GM12865 (cell line): ENCODE data around the gene PLEKHG3.

Experiments
- DNase-seq: peaks from one replicate; pipeline ENCODE4 v3.0.0; 2010; ENCODE audit warnings: low read depth
- H3K4me3 ChIP-seq: 2 replicates; pipeline ENCODE4 v1.5.1; 2011; ENCODE audit warnings: mild to moderate bottlenecking, low read depth, low read length, control low read depth
- TF ChIP-seq, protein P1 (sequence below): IDR thresholded peaks from 2 replicates; pipeline ENCODE4 v1.5.1; 2011; ENCODE audit warnings: low read length, control low read depth, low read depth, inconsistent platforms; ENCODE audit not compliant: insufficient read depth; ENCODE audit errors: missing control alignments

Gene PLEKHG3

DNA sequence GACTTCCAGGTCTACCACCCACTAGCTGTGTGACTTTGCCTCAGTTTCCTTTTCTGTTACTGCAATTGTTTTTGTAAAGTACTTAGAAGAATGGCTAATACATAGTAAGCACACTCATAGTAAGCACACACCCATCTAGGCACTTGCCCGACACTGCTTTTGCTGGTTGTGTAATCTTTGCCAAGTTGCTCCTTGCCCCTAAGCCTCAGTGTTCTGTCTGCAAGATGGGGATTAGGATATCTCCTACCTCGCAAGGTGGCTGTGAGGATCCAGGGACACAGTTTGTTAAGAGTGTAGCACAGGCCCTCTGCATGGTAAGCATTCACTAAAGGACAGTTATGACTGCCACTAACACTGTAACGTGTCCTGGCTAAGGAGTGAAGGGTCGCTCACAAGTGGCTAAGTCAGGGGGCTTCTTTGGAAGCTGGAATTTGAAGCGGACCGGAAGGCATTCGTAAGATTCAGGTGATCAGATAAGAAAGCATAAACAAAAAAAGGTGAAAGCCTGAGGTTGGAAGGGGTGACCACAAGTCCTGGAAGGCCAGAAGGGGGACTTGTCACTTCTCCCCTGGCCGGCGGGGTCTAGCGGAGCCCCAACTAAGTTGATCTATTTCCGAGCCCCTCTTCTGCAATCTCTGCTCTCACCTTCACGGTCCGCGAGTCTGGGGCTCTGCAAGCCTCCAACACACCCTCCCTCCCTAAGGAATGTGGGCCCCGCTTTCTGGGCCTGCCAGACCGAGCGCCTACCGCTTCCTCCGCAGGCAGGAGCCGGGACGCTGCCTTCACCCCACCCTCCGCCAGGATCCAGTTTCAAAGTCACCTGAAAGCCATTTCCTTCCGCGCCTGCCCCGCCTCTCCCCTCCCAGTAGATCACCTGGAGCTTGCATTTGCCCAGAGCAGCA is 1.5 kb upstream of the PLEKHG3 start:
- TF ChIP-seq, protein P1, sequence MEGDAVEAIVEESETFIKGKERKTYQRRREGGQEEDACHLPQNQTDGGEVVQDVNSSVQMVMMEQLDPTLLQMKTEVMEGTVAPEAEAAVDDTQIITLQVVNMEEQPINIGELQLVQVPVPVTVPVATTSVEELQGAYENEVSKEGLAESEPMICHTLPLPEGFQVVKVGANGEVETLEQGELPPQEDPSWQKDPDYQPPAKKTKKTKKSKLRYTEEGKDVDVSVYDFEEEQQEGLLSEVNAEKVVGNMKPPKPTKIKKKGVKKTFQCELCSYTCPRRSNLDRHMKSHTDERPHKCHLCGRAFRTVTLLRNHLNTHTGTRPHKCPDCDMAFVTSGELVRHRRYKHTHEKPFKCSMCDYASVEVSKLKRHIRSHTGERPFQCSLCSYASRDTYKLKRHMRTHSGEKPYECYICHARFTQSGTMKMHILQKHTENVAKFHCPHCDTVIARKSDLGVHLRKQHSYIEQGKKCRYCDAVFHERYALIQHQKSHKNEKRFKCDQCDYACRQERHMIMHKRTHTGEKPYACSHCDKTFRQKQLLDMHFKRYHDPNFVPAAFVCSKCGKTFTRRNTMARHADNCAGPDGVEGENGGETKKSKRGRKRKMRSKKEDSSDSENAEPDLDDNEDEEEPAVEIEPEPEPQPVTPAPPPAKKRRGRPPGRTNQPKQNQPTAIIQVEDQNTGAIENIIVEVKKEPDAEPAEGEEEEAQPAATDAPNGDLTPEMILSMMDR, result no peak
- no peak overlapping the region for H3K4me3 ChIP-seq
- no peak for DNase-seq

DNA sequence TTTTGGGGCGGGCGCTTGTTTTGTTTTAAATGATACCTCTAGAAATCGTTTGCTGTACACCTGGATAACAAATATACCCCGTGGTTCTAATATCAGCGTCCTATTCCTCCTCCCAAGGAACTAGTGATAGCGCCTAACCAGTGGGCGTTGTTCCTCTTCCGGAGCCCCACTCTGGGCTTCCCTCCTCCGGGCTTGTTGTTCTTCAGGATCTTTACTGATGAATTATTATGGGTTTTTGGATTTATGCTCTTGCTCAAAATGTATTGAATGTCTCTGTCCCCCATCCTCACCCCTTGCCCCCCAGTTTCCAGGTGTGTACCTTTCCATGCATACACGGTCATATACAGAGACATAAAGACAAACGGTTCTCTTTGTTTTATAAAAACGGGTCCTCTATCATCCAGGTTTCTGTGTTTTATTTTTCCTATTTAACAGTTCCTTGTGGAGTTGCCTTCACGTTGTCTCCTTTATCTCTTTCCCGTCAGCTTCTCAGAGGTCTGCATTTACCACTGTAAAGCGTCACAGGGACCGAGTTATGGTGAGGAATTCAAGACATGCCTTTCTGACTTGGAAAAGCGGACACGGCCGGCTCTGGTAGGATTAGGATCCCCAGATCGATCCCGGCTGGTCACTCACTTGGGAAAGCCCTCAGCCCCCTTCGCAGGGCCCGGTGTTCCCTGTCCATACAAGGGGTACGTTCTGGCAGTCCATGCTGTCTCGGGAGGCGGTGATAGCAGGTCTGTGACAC is 655 bp upstream of the PLEKHG3 start:
- H3K4me3 ChIP-seq, result no peak overlapping the region
- no peak for DNase-seq
- TF ChIP-seq, protein P1, result no peak

DNA sequence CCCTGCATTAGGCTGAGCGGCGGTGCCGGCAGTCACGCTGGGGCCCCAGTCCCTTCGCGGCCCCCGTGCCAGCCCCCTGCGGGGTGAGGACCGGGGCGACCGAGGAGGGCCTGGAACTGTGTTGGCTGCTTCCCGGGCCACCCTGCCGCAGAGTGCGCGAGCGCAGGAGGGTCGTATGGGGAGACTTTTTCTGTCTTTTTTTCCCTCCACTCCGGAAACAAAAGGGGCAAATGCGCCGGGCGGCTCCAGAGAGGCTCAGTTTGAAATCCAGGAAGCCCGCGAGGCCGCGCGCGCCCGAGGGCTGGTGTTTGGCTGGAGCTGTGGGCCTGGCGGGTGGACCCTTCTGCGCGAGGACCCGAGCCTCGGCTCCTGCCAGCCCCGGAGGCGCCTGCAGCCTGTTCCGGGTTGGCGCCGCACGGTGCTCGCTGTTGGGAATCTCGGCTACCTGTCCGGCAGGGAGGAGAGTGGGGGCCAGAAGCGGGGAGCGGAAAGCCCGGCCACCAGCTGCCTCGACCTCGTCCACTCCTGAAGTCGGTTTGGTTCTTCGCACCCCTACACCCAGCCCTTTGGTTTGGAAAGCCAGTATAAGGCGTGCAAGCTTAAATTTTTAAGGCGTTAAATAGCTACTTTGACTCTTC is 638 bp downstream of the PLEKHG3 start:
- no peak overlapping the region for H3K4me3 ChIP-seq
- TF ChIP-seq, protein P1, result no peak
- no peak for DNase-seq

DNA sequence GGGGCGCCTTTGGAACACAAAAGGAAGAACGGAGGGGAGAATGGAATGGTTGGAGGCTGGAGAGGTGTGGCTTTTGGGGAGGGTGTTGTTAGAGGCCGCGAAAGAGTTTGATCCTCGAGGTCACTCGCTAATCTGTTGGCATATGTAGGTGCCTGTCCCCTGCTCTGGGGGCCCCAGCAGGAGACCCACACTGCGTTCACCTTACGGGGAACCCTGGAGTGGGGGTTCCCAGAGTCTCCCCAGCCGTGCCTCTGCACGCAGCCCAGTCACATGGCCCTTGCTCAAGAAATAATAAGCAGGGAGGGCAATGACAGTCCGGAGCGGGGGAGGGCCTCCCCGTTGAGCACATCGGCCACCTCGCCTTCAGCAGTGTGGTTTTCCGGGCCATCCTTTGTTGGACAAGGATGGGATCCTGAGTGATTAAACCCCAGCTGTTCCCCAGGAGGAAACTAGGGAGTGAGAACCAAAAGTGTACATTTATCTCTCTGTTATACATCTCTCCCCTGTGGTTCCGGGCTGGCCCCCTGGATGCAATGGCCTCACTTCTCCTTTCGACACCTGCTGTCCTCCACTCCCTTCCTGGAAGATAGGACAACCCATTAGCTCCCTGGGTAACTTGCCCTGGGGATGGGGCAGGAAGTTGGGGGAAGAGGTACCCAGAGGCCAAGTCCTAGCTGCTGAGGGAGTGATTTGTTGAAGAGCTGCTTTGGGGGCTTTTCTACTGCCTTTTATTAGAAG is 1.3 kb downstream of the PLEKHG3 start:
- DNase-seq, result no peak
- TF ChIP-seq, protein P1, result no peak
- no peak overlapping the region for H3K4me3 ChIP-seq

DNA sequence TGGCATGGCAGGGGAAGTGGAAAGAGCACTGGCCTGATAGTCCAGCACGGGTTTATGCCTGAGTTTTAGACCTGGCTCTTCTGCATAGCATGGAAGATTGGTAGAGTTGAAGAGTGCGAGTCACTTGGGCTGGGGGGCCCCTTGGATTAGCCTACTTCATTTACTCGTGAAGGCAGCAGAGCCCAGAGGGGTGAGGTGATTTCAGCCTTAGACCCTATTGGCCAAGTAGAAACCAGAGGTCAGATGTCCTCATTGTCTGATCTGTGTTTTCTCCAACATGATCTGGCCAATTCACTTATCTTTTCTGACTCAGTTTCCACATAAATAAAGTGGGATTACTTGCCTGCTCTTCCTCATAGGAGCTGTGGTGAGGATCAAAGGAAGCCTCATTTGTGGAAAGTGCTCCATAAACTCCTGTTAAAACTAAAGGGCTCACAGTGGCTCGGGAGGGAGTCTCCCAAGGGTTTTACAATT is 1.9 kb downstream of the PLEKHG3 start:
- no peak for DNase-seq
- H3K4me3 ChIP-seq, result no peak overlapping the region
- TF ChIP-seq, protein P1, result no peak

DNA sequence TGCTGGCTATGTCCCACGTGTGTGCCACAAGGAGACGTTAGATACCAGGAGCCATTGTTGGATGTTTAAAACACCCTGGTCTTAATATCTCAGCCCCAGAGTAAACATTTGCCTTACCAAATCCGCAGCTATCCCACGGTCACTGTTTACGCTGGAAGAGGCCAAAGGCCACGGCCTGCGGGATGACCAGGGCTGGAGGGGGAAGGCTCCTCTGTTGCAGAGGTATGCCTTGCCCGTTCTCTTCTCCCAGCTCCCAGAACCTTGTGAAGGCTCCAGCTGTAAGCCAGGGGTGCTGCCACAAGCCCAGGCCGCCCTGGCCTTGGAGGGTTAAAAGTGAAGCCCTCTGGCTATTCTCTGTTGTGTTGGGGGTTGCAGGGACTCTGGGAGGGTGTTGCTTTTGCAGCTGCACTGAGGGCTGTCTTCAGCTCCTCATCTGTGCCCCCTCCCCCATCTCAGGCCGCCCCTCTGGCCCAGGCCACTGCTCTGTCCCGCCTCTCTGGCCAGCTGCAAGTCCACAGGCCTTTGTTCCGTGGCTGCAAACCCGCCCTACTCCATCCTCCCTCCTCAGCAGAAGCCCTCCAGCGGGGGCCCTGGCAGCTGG is 2.5 kb downstream of the PLEKHG3 start:
- H3K4me3 ChIP-seq, result no peak overlapping the region
- DNase-seq, result no peak
- TF ChIP-seq, protein P1, result no peak
